Parathyroid adenoma (tissue), 2 donors: ENCODE results near the gene ANO4.

Experiments
- H2AFZ ChIP-seq: fragments of 300-600 bp; sonication (generic); one replicate; pipeline ENCODE4 v1.7.0; 2017; ENCODE audit warnings: antibody characterized with exemption, mild to moderate bottlenecking
- H3K27ac ChIP-seq: fragments of 300-600 bp; sonication (generic); one replicate; pipeline ENCODE4 v1.7.0; 2017
- H3K27me3 ChIP-seq: fragments of 300-600 bp; sonication (generic); one replicate; pipeline ENCODE4 v1.7.0; 2017; ENCODE audit warnings: low read length; ENCODE audit not compliant: control insufficient read depth, insufficient read depth
- H3K36me3 ChIP-seq: fragments of 300-600 bp; sonication (generic); one replicate; pipeline ENCODE4 v1.7.0; 2017; ENCODE audit warnings: low read length; ENCODE audit not compliant: control insufficient read depth, insufficient read depth
- H3K4me1 ChIP-seq: fragments of 300-600 bp; sonication (generic); one replicate; pipeline ENCODE4 v1.7.0; 2017; ENCODE audit warnings: control low read depth
- H3K4me2 ChIP-seq: fragments of 300-600 bp; sonication (generic); one replicate; pipeline ENCODE4 v1.7.0; 2017; ENCODE audit warnings: low read length
- H3K4me3 ChIP-seq: fragments of 300-600 bp; sonication (generic); one replicate; pipeline ENCODE4 v1.7.0; 2017; ENCODE audit warnings: low read depth, low read length
- H3K79me2 ChIP-seq: fragments of 300-600 bp; sonication (generic); one replicate; pipeline ENCODE4 v1.7.0; 2017; ENCODE audit warnings: control low read depth
- H3K9ac ChIP-seq: fragments of 300-600 bp; sonication (generic); one replicate; pipeline ENCODE4 v1.7.0; 2017; ENCODE audit warnings: mild to moderate bottlenecking
- H3K9me3 ChIP-seq: fragments of 300-600 bp; sonication (generic); one replicate; pipeline ENCODE4 v1.7.0; 2017; ENCODE audit warnings: low read length; ENCODE audit not compliant: control insufficient read depth
- TF ChIP-seq, protein P1 (sequence below): fragments of 300-600 bp; sonication (generic); IDR thresholded peaks from one replicate; pipeline ENCODE4 v1.7.0; 2017; ENCODE audit warnings: antibody characterized with exemption, mild to moderate bottlenecking
- donor health status: primary hyperparathyroidism.

ANO4 gene

DNA sequence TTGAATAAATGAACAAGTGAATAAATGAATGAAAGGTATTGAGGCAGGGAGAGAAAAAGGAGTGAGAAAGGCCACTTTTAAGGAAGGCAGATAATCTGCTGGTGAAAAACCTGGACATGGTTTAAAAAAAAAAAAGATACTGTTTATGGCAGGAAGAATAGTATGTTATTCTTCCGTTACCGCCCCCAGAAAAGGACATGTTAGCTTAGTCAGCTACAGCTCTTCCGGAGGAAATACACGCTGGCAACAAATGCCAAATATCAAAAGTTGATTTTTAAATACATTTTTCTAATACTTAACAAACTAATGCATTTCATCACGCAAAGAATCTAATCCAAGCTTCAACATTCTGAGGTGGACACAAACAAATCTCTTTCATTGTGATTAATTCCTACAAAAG lies 372.3 kb downstream of the ANO4 start:
- Histone ChIP-seq H3K4me1 (no peaks in the 10 kb centered on the region), H3K4me3 (no peak overlapping the region), H2AFZ (no peak overlapping the region), H3K27ac (no peak overlapping the region), H3K9ac (no peak overlapping the region), H3K36me3 (no peaks in the 10 kb centered on the region), H3K4me2 (no peak overlapping the region), H3K9me3 (no peaks in the 10 kb centered on the region), H3K27me3 (no peaks in the 10 kb centered on the region), H3K79me2 (no peaks in the 10 kb centered on the region)
- TF ChIP-seq, protein P1, sequence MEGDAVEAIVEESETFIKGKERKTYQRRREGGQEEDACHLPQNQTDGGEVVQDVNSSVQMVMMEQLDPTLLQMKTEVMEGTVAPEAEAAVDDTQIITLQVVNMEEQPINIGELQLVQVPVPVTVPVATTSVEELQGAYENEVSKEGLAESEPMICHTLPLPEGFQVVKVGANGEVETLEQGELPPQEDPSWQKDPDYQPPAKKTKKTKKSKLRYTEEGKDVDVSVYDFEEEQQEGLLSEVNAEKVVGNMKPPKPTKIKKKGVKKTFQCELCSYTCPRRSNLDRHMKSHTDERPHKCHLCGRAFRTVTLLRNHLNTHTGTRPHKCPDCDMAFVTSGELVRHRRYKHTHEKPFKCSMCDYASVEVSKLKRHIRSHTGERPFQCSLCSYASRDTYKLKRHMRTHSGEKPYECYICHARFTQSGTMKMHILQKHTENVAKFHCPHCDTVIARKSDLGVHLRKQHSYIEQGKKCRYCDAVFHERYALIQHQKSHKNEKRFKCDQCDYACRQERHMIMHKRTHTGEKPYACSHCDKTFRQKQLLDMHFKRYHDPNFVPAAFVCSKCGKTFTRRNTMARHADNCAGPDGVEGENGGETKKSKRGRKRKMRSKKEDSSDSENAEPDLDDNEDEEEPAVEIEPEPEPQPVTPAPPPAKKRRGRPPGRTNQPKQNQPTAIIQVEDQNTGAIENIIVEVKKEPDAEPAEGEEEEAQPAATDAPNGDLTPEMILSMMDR, result no peak

DNA sequence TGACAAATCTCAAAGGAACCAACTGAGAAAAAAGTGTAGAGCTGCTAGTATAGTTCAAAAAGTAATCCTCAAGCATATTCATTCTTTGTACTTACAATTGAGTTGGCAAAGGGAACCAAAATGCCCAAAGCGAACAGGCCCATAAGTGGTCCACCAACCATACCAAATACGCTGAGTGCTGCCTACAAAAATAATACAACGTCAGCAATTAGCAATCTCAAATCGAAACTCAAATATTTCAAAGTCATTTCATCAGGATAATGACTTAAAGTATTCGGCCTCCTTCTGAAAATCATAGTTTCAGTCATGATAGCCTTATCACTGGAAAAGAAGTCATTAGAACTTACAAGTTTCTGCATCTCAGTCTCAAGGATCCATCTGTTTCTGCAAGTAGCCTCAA lies 373.4 kb downstream of the ANO4 start:
- Histone ChIP-seq H3K27me3 (no peaks in the 10 kb centered on the region), H3K9me3 (no peaks in the 10 kb centered on the region), H3K9ac (no peak overlapping the region), H3K79me2 (no peaks in the 10 kb centered on the region), H3K4me2 (no peak overlapping the region), H2AFZ (no peak overlapping the region), H3K27ac (no peak overlapping the region), H3K4me1 (no peaks in the 10 kb centered on the region), H3K4me3 (no peak overlapping the region), H3K36me3 (no peaks in the 10 kb centered on the region)
- TF ChIP-seq, protein P1, result no peak

DNA sequence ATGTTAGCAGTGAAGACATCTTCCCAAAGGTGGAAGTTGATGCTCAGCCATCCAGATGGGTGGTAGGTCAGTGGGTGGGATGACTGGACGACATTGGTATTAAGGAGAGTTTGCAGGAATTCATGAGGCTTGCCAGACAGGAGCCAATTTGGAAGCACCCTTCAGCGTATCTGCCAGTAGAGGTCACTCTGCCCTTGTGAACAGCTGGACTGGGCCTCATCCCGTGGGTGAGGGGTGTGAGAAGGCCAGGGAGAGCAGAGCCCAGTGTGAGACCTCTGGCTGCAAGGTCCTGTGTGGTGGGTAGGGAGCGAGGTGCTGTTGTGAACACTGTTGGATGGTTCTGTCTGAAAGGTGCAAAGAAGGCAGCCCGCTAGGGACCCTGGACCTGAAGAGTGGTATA lies 377.7 kb downstream of the ANO4 start:
- Histone ChIP-seq H3K4me3 (no peak overlapping the region), H3K4me2 (no peak overlapping the region), H3K36me3 (no peaks in the 10 kb centered on the region), H3K9me3 (no peaks in the 10 kb centered on the region), H3K4me1 (no peaks in the 10 kb centered on the region), H2AFZ (no peak overlapping the region), H3K27ac (no peak overlapping the region), H3K27me3 (no peaks in the 10 kb centered on the region), H3K79me2 (no peaks in the 10 kb centered on the region), H3K9ac (no peak overlapping the region)
- TF ChIP-seq, protein P1, result no peak

DNA sequence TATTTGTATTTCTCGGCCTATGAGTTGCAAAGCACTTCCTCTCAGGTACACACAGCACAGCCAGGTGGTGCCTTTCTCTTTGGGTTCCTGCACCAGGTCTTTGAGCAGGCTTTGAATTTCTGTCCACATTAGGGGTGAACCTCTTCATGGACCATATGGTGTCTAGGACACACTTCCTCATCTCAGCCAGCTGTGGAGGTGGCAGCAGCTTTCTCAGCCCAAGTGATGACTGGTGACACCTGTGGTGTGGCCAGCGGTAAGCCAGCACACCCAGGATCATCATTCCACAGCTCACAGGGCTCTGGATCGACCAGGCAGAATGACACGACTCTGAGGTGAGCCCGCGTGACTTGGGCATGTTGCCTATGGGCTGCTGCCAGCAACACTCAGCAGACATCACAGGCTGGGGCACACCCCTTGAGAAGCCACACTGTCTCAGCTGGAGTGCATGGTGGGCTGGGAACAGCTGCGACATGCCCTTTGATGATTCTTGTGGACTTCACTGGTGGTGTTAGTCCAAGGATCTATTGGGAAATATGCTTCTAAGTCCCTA lies 378.7 kb downstream of the ANO4 start:
- Histone ChIP-seq H3K27me3 (no peaks in the 10 kb centered on the region), H3K4me3 (no peak overlapping the region), H3K4me2 (no peak overlapping the region), H3K9ac (no peak overlapping the region), H3K4me1 (no peaks in the 10 kb centered on the region), H3K36me3 (no peaks in the 10 kb centered on the region), H2AFZ (no peak overlapping the region), H3K9me3 (no peaks in the 10 kb centered on the region), H3K27ac (no peak overlapping the region), H3K79me2 (no peaks in the 10 kb centered on the region)
- TF ChIP-seq, protein P1, result no peak

DNA sequence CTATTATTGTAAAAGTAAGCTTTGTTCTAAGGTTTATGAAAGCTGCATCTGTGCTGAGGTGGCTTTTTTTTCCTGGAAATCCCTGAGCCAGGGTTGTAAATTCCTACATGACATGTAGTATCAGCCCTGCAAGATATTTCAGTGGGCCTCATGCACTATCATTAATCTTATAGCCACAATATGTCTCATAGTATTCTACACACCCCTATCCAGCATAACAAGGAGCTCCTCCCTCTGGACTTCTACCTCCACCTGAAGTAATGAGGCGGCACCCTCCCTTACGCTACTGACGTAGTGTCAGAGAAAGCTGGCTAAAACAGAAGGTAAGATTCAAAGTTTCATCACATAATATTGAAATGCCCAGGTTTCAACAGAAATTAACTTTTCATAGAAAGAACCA lies 380.0 kb downstream of the ANO4 start:
- Histone ChIP-seq H3K4me2 (no peak overlapping the region), H3K27ac (no peak overlapping the region), H3K9me3 (no peaks in the 10 kb centered on the region)

More for the DNA sequence above, 380.0 kb downstream of the ANO4 start:
- Histone ChIP-seq H3K4me3 (no peak overlapping the region), H3K9ac (no peak overlapping the region), H3K79me2 (no peaks in the 10 kb centered on the region), H3K27me3 (no peaks in the 10 kb centered on the region), H3K36me3 (no peaks in the 10 kb centered on the region), H3K4me1 (no peaks in the 10 kb centered on the region), H2AFZ (no peak overlapping the region)
- TF ChIP-seq, protein P1, result no peak
